DND-41 (cell line): Measurements from ENCODE around the gene FARP1.

ENCODE experiments used
- ATAC-seq: fragments of 200-7000 bp; cut with Tn5 transposase; 3 replicates; pipeline ENCODE4 v1.9.1; 2021; ENCODE audit warnings: low read depth; ENCODE audit not compliant: insufficient read depth
- DNase-seq: peaks from one replicate; pipeline ENCODE4 v3.0.0-alpha.2; 2020
- H2AFZ ChIP-seq: 2 replicates; pipeline ENCODE4 v1.6.0; 2012; ENCODE audit warnings: low read depth, low read length
- H3K27ac ChIP-seq: 2 replicates; pipeline ENCODE4 v1.5.1; 2012; ENCODE audit warnings: low read length, inconsistent platforms
- H3K27me3 ChIP-seq: fragments of 200-600 bp; sonication (generic); 2 replicates; pipeline ENCODE4 v1.6.0; 2012; ENCODE audit warnings: low read length, mild to moderate bottlenecking, inconsistent platforms; ENCODE audit not compliant: insufficient read depth, poor library complexity
- H3K36me3 ChIP-seq: 2 replicates; pipeline ENCODE4 v1.5.1; 2012; ENCODE audit warnings: low read length, inconsistent platforms; ENCODE audit not compliant: insufficient read depth
- H3K4me1 ChIP-seq: 2 replicates; pipeline ENCODE4 v1.5.1; 2012; ENCODE audit warnings: mild to moderate bottlenecking, low read length; ENCODE audit not compliant: insufficient read depth
- H3K4me2 ChIP-seq: 2 replicates; pipeline ENCODE4 v1.6.0; 2012; ENCODE audit warnings: mild to moderate bottlenecking, moderate library complexity, low read length, inconsistent platforms; ENCODE audit not compliant: insufficient read depth
- H3K4me3 ChIP-seq, 2 experiments: fragments of 200-600 bp in 1 of 2; shearing (Covaris generic) in 1 of 2; 2 replicates each; pipeline ENCODE4 v1.5.1; 2012 to 2016; ENCODE audit warnings: inconsistent platforms in 2 of 2, low read length in 2 of 2, mild to moderate bottlenecking in 2 of 2, low read depth in 1 of 2, moderate library complexity in 1 of 2
- H3K79me2 ChIP-seq: 2 replicates; pipeline ENCODE4 v1.6.0; 2012; ENCODE audit warnings: low read length, inconsistent platforms; ENCODE audit not compliant: insufficient read depth
- H3K9ac ChIP-seq: 2 replicates; pipeline ENCODE4 v1.6.0; 2012; ENCODE audit warnings: low read depth, mild to moderate bottlenecking, inconsistent platforms, low read length, moderate library complexity
- H3K9me3 ChIP-seq: 2 replicates; pipeline ENCODE4 v1.5.1; 2012; ENCODE audit warnings: low read length, moderate library complexity, mild to moderate bottlenecking, inconsistent platforms; ENCODE audit not compliant: insufficient read depth, severe bottlenecking
- H4K20me1 ChIP-seq: 2 replicates; pipeline ENCODE4 v1.6.0; 2012; ENCODE audit warnings: low read length; ENCODE audit not compliant: insufficient read depth
- EZH2 ChIP-seq: IDR thresholded peaks from 3 replicates; pipeline ENCODE4 v1.6.1; 2012; ENCODE audit warnings: borderline replicate concordance, low read depth, mild to moderate bottlenecking, moderate library complexity, low read length, inconsistent platforms; ENCODE audit not compliant: severe bottlenecking
- TF ChIP-seq, protein P1 (sequence below): IDR thresholded peaks from 2 replicates; pipeline ENCODE4 v1.5.1; 2012; ENCODE audit warnings: borderline replicate concordance, low read length, moderate library complexity, mild to moderate bottlenecking; ENCODE audit not compliant: poor library complexity, severe bottlenecking; ENCODE audit errors: extremely low read depth

FARP1 gene

DNA sequence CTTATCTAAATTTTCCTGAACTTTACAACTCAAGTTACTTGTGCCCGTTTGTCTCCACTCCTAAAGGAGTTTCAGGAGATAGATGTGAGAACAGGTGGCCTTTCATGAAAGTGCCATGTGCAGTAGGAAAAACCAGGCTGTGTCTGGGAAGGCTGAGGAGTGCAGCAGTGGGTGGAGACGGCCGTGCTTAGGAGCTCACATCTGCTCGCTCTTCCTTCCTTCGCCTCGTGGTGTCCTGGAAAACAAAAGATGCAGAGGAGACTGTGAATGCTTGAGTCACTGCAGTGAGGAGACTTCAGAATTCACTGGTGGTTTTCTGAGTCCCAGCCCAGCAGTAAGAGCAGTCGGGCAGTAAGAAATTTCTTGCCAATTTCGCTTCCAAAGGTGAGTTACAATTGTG is 172.6 kb downstream of the FARP1 start:
- Histone ChIP-seq H3K4me3 (no peak overlapping the region), H3K27ac (no peak overlapping the region), H2AFZ (no peak overlapping the region), H3K4me1 (no peaks in the 10 kb centered on the region), H3K79me2 (no peaks in the 10 kb centered on the region), H3K36me3 (no peaks in the 10 kb centered on the region), H4K20me1 (no peaks in the 10 kb centered on the region), H3K27me3 (peaks cover 7% of the 10 kb centered on the region), H3K4me2 (no peak overlapping the region), H3K9me3 (no peaks in the 10 kb centered on the region), H3K9ac (no peak overlapping the region)
- DNase-seq (no peak), ATAC-seq (no peak)
- TF ChIP-seq, protein P1, sequence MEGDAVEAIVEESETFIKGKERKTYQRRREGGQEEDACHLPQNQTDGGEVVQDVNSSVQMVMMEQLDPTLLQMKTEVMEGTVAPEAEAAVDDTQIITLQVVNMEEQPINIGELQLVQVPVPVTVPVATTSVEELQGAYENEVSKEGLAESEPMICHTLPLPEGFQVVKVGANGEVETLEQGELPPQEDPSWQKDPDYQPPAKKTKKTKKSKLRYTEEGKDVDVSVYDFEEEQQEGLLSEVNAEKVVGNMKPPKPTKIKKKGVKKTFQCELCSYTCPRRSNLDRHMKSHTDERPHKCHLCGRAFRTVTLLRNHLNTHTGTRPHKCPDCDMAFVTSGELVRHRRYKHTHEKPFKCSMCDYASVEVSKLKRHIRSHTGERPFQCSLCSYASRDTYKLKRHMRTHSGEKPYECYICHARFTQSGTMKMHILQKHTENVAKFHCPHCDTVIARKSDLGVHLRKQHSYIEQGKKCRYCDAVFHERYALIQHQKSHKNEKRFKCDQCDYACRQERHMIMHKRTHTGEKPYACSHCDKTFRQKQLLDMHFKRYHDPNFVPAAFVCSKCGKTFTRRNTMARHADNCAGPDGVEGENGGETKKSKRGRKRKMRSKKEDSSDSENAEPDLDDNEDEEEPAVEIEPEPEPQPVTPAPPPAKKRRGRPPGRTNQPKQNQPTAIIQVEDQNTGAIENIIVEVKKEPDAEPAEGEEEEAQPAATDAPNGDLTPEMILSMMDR, result no peak
- TF ChIP-seq EZH2, result no peak

GRCh38 chr13:98315902-98316301 is 173.0 kb downstream of the FARP1 start:
- Histone ChIP-seq H3K27ac (no peak overlapping the region), H3K9ac (no peak overlapping the region)
- ATAC-seq, result no peak

GRCh38 chr13:98317573-98318171 is 174.8 kb downstream of the FARP1 start:
- Histone ChIP-seq H3K9ac (no peak overlapping the region), H3K4me2 (no peak overlapping the region), H4K20me1 (no peaks in the 10 kb centered on the region), H3K36me3 (no peaks in the 10 kb centered on the region), H3K27me3 (peaks cover 7% of the 10 kb centered on the region), H3K4me3 (no peak overlapping the region), H3K9me3 (no peaks in the 10 kb centered on the region), H2AFZ (no peak overlapping the region), H3K27ac (no peak overlapping the region), H3K4me1 (no peaks in the 10 kb centered on the region), H3K79me2 (no peaks in the 10 kb centered on the region)
- no peak for TF ChIP-seq EZH2
- TF ChIP-seq, protein P1, result no peak
- no peak for ATAC-seq
- DNase-seq, result no peak

More at GRCh38 chr13:98315902-98316301, 173.0 kb downstream of the FARP1 start:
- TF ChIP-seq, protein P1, result no peak
- no peak for TF ChIP-seq EZH2
- H3K4me1 ChIP-seq, result no peaks in the 10 kb centered on the region
- H3K79me2 ChIP-seq, result no peaks in the 10 kb centered on the region
- H4K20me1 ChIP-seq, result no peaks in the 10 kb centered on the region
- H3K4me2 ChIP-seq, result no peak overlapping the region
- peaks cover 7% of the 10 kb centered on the region for H3K27me3 ChIP-seq
- no peak overlapping the region for H3K4me3 ChIP-seq
- H2AFZ ChIP-seq, result no peak overlapping the region
- H3K9me3 ChIP-seq, result no peaks in the 10 kb centered on the region
- no peaks in the 10 kb centered on the region for H3K36me3 ChIP-seq
- no peak for DNase-seq
